B cell (primary cell): ENCODE measurements around the gene COASY. TPM values are rescaled to one million over a fixed set of nuclear protein-coding genes. Genes with fewer than 3 reads are reported as not detected.
A peak's percentile ranks its signal among the peaks of the same experiment; 100 is the strongest.

Source experiments
- ATAC-seq: fragments of 200-7000 bp; cut with Tn5 transposase; one replicate; pipeline ENCODE4 v1.10.0; 2021; ENCODE audit warnings: low read depth, mild to moderate bottlenecking, moderate number of reproducible peaks, moderate library complexity
- CTCF ChIA-PET: fragments of 350-600 bp; sonication (Branson Sonifier 250); formaldehyde crosslinking; loops from one replicate; lab custom pipeline; 2021; ENCODE audit warnings: antibody characterized with exemption, inconsistent platforms; lab: Charles Lee
- POLR2A ChIA-PET: fragments of 350-600 bp; sonication (Branson Sonifier 250); formaldehyde crosslinking; loops from one replicate; lab custom pipeline; 2021; ENCODE audit warnings: antibody characterized with exemption; lab: Charles Lee
- DNase-seq: peaks from one replicate; pipeline ENCODE4 v3.0.0; 2013
- H2AFZ ChIP-seq: 2 replicates; pipeline ENCODE4 v1.6.1; 2012; ENCODE audit warnings: mild to moderate bottlenecking, low read depth, low read length; ENCODE audit not compliant: insufficient read depth, poor library complexity, severe bottlenecking
- H3K27ac ChIP-seq, 2 donors: 1 replicate in 1 of 2; 2 replicates in 1 of 2; pipeline ENCODE4 v1.5.1; 2012 to 2013; ENCODE audit warnings: low read length in 2 of 2, mild to moderate bottlenecking in 2 of 2, moderate library complexity in 1 of 2
- H3K27me3 ChIP-seq, 4 experiments: fragments of 200-600 bp in 1 of 4; sonication (generic) in 1 of 4; replicated peaks in 1 of 4; 1 replicate in 2 of 4; 2 replicates in 2 of 4; pipeline versions ENCODE4 v1.6.1 to v1.7.0; 2013 to 2016; ENCODE audit warnings: low read length in 3 of 4, mild to moderate bottlenecking in 2 of 4, mixed read lengths in 1 of 4, moderate library complexity in 1 of 4; ENCODE audit not compliant: insufficient read depth in 4 of 4, control insufficient read depth in 3 of 4; ENCODE audit errors: control extremely low read depth in 1 of 4
- H3K36me3 ChIP-seq, 2 experiments: replicated peaks in 1 of 2; 1 replicate in 1 of 2; 2 replicates in 1 of 2; pipeline versions ENCODE4 v1.6.1 to v1.7.1; 2013; ENCODE audit warnings: low read length in 1 of 2; ENCODE audit not compliant: insufficient read depth in 2 of 2, control insufficient read depth in 1 of 2; ENCODE audit errors: control extremely low read depth in 1 of 2, extremely low read depth in 1 of 2
- H3K4me1 ChIP-seq, 2 donors: fragments of 200-600 bp in 1 of 2; sonication (generic) in 1 of 2; 1 replicate in 1 of 2; 2 replicates in 1 of 2; pipeline versions ENCODE4 v1.5.1 to v1.6.1; 2013 to 2017; ENCODE audit warnings: low read length in 2 of 2; ENCODE audit not compliant: control insufficient read depth in 2 of 2, insufficient read depth in 2 of 2
- H3K4me2 ChIP-seq: replicated peaks from 2 replicates; pipeline ENCODE3; 2012; ENCODE audit warnings: mild to moderate bottlenecking, low read depth, low read length; ENCODE audit not compliant: poor library complexity, severe bottlenecking
- H3K4me3 ChIP-seq, 5 experiments: fragments of 200-600 bp in 1 of 5; sonication (generic) in 1 of 5; 1 replicate in 3 of 5; 2 replicates in 2 of 5; pipeline versions ENCODE4 v1.5.1 to v1.7.0; 2011 to 2016; ENCODE audit warnings: low read length in 4 of 5, mild to moderate bottlenecking in 4 of 5, low read depth in 2 of 5, control low read depth in 1 of 5, moderate library complexity in 1 of 5; ENCODE audit not compliant: insufficient read depth in 1 of 5; ENCODE audit errors: control extremely low read depth in 1 of 5, extremely low read depth in 1 of 5
- H3K79me2 ChIP-seq: fragments of 200-600 bp; sonication (generic); one replicate; pipeline ENCODE4 v1.6.0; 2016; ENCODE audit warnings: low read length; ENCODE audit not compliant: control insufficient read depth, insufficient read depth
- H3K9ac ChIP-seq: fragments of 200-600 bp; sonication (generic); 2 replicates; pipeline ENCODE4 v1.6.1; 2017; ENCODE audit warnings: mild to moderate bottlenecking, low read length, moderate library complexity
- H3K9me3 ChIP-seq, 3 donors: one replicate each; pipeline versions ENCODE4 v1.6.1 to v1.7.1; 2013; ENCODE audit warnings: low read length in 2 of 3; ENCODE audit not compliant: control insufficient read depth in 2 of 3, insufficient read depth in 1 of 3; ENCODE audit errors: control extremely low read depth in 1 of 3
- H4K20me1 ChIP-seq: 2 replicates; pipeline ENCODE4 v1.6.0; 2012; ENCODE audit warnings: mild to moderate bottlenecking, low read length; ENCODE audit not compliant: insufficient read depth, control insufficient read depth, poor library complexity, severe bottlenecking
- H3K27ac Mint-ChIP-seq: one replicate; pipeline ENCODE4 v1.8.0; 2021; ENCODE audit warnings: mixed read lengths
- H3K27me3 Mint-ChIP-seq: one replicate; pipeline ENCODE4 v1.8.0; 2021; ENCODE audit warnings: mixed read lengths
- H3K4me1 Mint-ChIP-seq: one replicate; pipeline ENCODE4 v1.8.0; 2021; ENCODE audit warnings: mixed read lengths
- H3K4me3 Mint-ChIP-seq: one replicate; pipeline ENCODE4 v1.8.0; 2021; ENCODE audit warnings: mixed read lengths
- H3K9me3 Mint-ChIP-seq: one replicate; pipeline ENCODE4 v1.8.0; 2022; ENCODE audit warnings: mixed read lengths; ENCODE audit not compliant: insufficient read depth
- CTCF ChIP-seq: fragments of 200-600 bp; IDR thresholded peaks from one replicate; pipeline ENCODE4 v1.8.0; 2022; ENCODE audit warnings: antibody characterized with exemption, mild to moderate bottlenecking
- EZH2 ChIP-seq: IDR thresholded peaks from 2 replicates; pipeline ENCODE4 v1.6.1; 2012; ENCODE audit warnings: borderline replicate concordance, low read depth, mild to moderate bottlenecking, moderate library complexity, low read length; ENCODE audit not compliant: insufficient read depth, poor library complexity, severe bottlenecking
- WGBS: methylation state at CpG from one replicate; pipeline ENCODE4 v1.1.5; 2013; ENCODE audit warnings: missing lambda C conversion rate; ENCODE audit not compliant: insufficient coverage; 5-methylcytosine and 5-hydroxymethylcytosine counted together
- intact Hi-C: fragments of 100-400 bp; cut with micrococcal nuclease; formaldehyde crosslinking; loops from one replicate; pipeline ENCODE4 v1.10.0; 2022
- polyA plus RNA-seq: library from polyadenylated mRNA; depleted of rRNA; stranded (reverse); fragments of >200 nt; gene quantifications from 2 replicates; pipeline ENCODE4 v1.2.3, GENCODE V29; 2012
- total RNA-seq, 2 donors: library from RNA; stranded (reverse); fragments of 120-200 nt in 1 of 2; gene quantifications; 1 replicate in 1 of 2; 2 replicates in 1 of 2; pipeline versions ENCODE4 v1.2.3 to v1.2.4, GENCODE V29; 2013 to 2022

COASY gene
- total and polyA plus RNA-seq, 2 donors (not counting 1 experiment from before 2014, with no cell fraction given), result 76.6 to 82.3 TPM

- peak overlapping the region; percentile 75 for H3K9ac ChIP-seq
- Mint-ChIP-seq H3K4me1 (peaks cover 33% of the 10 kb centered on the region), H3K27ac (no peak overlapping the region), H3K27me3 (no peaks in the 10 kb centered on the region), H3K9me3 (no peaks in the 10 kb centered on the region), H3K4me3 (peak overlapping the region; percentile 93)
- H2AFZ ChIP-seq, result no peak overlapping the region
- 92% methylated on average over 26 of the region's 31 CpGs for WGBS
- intact Hi-C loops, result loop anchor here (2.0 to 5.0 kb wide), 3 partner anchors 18 to 634 kb away; partner anchors contain the start of genes NBR1 and PLEKHH3
- DNase-seq, result no peak
- CTCF ChIA-PET, result interaction anchor here (1.2 to 2.7 kb wide), 4 partner anchors 9 to 149 kb away, joined by 3 to 16 read pairs (median 6); partner anchors contain the start of gene STAT3
- POLR2A ChIA-PET, result interaction anchor here (1.6 to 1.7 kb wide), 2 partner anchors 11 to 142 kb away, joined by 5 to 8 read pairs; no protein-coding TSS in a partner anchor
- no peaks in the 10 kb centered on the region for H3K27me3 ChIP-seq
- no peaks in the 10 kb centered on the region for H3K9me3 ChIP-seq
- no peak overlapping the region for H3K27ac ChIP-seq
- peaks cover 17 to 21% of the 10 kb centered on the region in 2 donors for H3K4me1 ChIP-seq
- TF ChIP-seq CTCF (no peak), EZH2 (no peak)
- peak overlapping the region; percentile 92 for H3K4me2 ChIP-seq
- peaks cover 27% of the 10 kb centered on the region for H3K79me2 ChIP-seq
- peaks cover 19% of the 10 kb centered on the region for H4K20me1 ChIP-seq
- ATAC-seq, result no peak
- peaks cover 0 to 15% of the 10 kb centered on the region in 2 experiments for H3K36me3 ChIP-seq
- H3K4me3 ChIP-seq, result peak overlapping the region in 4 of 5 experiments; percentile 51 to 82 (median 68)
These were observed 24.7 kb upstream of the COASY start for GRCh38 chr17:42537156-42537805.
